Astrocyte of the cerebellum (primary cell): ENCODE measurements around the gene BCL2L14.

Experiments used
- DNase-seq: peaks from one replicate; pipeline ENCODE4 v3.0.0-alpha.2; 2011; ENCODE audit warnings: low read depth
- H3K4me3 ChIP-seq: 2 replicates; pipeline ENCODE4 v1.5.1; 2011; ENCODE audit warnings: mild to moderate bottlenecking, low read depth, low read length, moderate library complexity
- in situ Hi-C: cut with HindIII; loops from 2 replicates; pipeline ENCODE4 v1.10.0; 2017; ENCODE audit warnings: low sequenced_read_pairs
- TF ChIP-seq, protein P1 (sequence below): IDR thresholded peaks from 2 replicates; pipeline ENCODE4 v1.5.1; 2012; ENCODE audit warnings: low read length, low read depth, moderate library complexity, mild to moderate bottlenecking; ENCODE audit errors: missing control alignments

BCL2L14 gene

GRCh38 chr12:12051668-12052067, 19.1 kb upstream of the BCL2L14 start:
- no peak for DNase-seq
- in situ Hi-C loops, result no loop called here
- TF ChIP-seq, protein P1, sequence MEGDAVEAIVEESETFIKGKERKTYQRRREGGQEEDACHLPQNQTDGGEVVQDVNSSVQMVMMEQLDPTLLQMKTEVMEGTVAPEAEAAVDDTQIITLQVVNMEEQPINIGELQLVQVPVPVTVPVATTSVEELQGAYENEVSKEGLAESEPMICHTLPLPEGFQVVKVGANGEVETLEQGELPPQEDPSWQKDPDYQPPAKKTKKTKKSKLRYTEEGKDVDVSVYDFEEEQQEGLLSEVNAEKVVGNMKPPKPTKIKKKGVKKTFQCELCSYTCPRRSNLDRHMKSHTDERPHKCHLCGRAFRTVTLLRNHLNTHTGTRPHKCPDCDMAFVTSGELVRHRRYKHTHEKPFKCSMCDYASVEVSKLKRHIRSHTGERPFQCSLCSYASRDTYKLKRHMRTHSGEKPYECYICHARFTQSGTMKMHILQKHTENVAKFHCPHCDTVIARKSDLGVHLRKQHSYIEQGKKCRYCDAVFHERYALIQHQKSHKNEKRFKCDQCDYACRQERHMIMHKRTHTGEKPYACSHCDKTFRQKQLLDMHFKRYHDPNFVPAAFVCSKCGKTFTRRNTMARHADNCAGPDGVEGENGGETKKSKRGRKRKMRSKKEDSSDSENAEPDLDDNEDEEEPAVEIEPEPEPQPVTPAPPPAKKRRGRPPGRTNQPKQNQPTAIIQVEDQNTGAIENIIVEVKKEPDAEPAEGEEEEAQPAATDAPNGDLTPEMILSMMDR, result no peak
- no peak overlapping the region for H3K4me3 ChIP-seq

GRCh38 chr12:12054993-12055392, 15.7 kb upstream of the BCL2L14 start:
- in situ Hi-C loops, result no loop called here
- H3K4me3 ChIP-seq, result no peak overlapping the region
- TF ChIP-seq, protein P1, result no peak
- no peak for DNase-seq

GRCh38 chr12:12056951-12057350, 13.8 kb upstream of the BCL2L14 start:
- TF ChIP-seq, protein P1, result no peak
- in situ Hi-C loops, result no loop called here
- DNase-seq, result no peak
- H3K4me3 ChIP-seq, result no peak overlapping the region

- in situ Hi-C loops, result no loop called here
- no peak for DNase-seq
Measured at GRCh38 chr12:12064596-12064995, 6.1 kb upstream of the BCL2L14 start.

GRCh38 chr12:12068751-12069150, 2.0 kb upstream of the BCL2L14 start:
- H3K4me3 ChIP-seq, result no peak overlapping the region
- TF ChIP-seq, protein P1, result no peak
- in situ Hi-C loops, result no loop called here
- no peak for DNase-seq

More at GRCh38 chr12:12064596-12064995, 6.1 kb upstream of the BCL2L14 start:
- no peak overlapping the region for H3K4me3 ChIP-seq
- TF ChIP-seq, protein P1, result no peak

- TF ChIP-seq, protein P1, result no peak
- no peak overlapping the region for H3K4me3 ChIP-seq
- in situ Hi-C loops, result no loop called here
- DNase-seq, result no peak
Measured at GRCh38 chr12:12069821-12070548, 754 bp upstream of the BCL2L14 start.
